ENCODE measurements around the gene GAGE10. TPM values are rescaled to one million over a fixed set of nuclear protein-coding genes. Genes with fewer than 3 reads are reported as not detected.
"Not testable (repeated sequence)": the region's sequence is repeated elsewhere in the genome, so short reads cannot be mapped to it uniquely, and the experiment has no call there.

The GAGE10 gene
- polyA plus RNA-seq, 3 donors = not detected

GRCh38 chrX:49322266-49322665, 18.8 kb downstream of the GAGE10 start:
- not testable (repeated sequence) for DNase-seq

- not testable (repeated sequence) for DNase-seq
Observed at GRCh38 chrX:49323735-49324134, 20.3 kb downstream of the GAGE10 start.

GRCh38 chrX:49330421-49330820, 27.0 kb downstream of the GAGE10 start:
- DNase-seq = not testable (repeated sequence)

GRCh38 chrX:49331282-49331681, 27.8 kb downstream of the GAGE10 start, which contains the start of gene GAGE13:
Gene GAGE13, plus strand, starts transcription at chrX:49331582. Its CDS starts 1,156 bp downstream, at chrX:49332738.
- DNase-seq = not testable (repeated sequence)

GRCh38 chrX:49331841-49332240, 28.4 kb downstream of the GAGE10 start:
- DNase-seq = not testable (repeated sequence)

- DNase-seq = not testable (repeated sequence)
Observed at GRCh38 chrX:49341449-49341848, 38.0 kb downstream of the GAGE10 start.

- not testable (repeated sequence) for DNase-seq
Observed at GRCh38 chrX:49344496-49345175, 41.2 kb downstream of the GAGE10 start.

GRCh38 chrX:49345402-49345801, 42.0 kb downstream of the GAGE10 start:
- DNase-seq = not testable (repeated sequence)

GRCh38 chrX:49346150-49346549, 42.7 kb downstream of the GAGE10 start:
- DNase-seq = not testable (repeated sequence)

Other genes with a start within 250 kb of the GAGE10 start
- gene CCDC120, start 244.6 kb upstream of the GAGE10 start, polyA plus RNA-seq (ENCODE audit: insufficient read length in 3 of 3) = 10 to 100 TPM; 11.9 to 16.8 (median 14.7) TPM
- 10 to 100 TPM; 37.1 to 44.2 (median 39.6) TPM for gene PRAF2, start 229.6 kb upstream of the GAGE10 start, polyA plus RNA-seq (ENCODE audit: insufficient read length in 3 of 3)
- 10 to 100 TPM; 54.8 to 61.8 (median 60.6) TPM for gene WDR45, start 223.8 kb upstream of the GAGE10 start, polyA plus RNA-seq (ENCODE audit: insufficient read length in 3 of 3)
- 10 to 100 TPM; 24.8 to 26.0 (median 25.9) TPM for gene GPKOW, start 179.9 kb upstream of the GAGE10 start, polyA plus RNA-seq (ENCODE audit: insufficient read length in 3 of 3)
- gene MAGIX, start 140.9 kb upstream of the GAGE10 start, polyA plus RNA-seq (ENCODE audit: insufficient read length in 3 of 3) = 1 to 10 TPM; 4.6 to 8.8 (median 7.7) TPM
- 10 to 100 TPM; 30.9 to 39.6 (median 34.0) TPM for gene PLP2, start 131.7 kb upstream of the GAGE10 start, polyA plus RNA-seq (ENCODE audit: insufficient read length in 3 of 3)
- gene PRICKLE3, start 117.3 kb upstream of the GAGE10 start, polyA plus RNA-seq (ENCODE audit: insufficient read length in 3 of 3) = 1 to 10 TPM; 4.2 to 5.7 (median 4.7) TPM
- 1 to 10 TPM; 2.9 to 3.3 (median 2.9) TPM for gene SYP, start 103.5 kb upstream of the GAGE10 start, polyA plus RNA-seq (ENCODE audit: insufficient read length in 3 of 3)
- under 1 TPM; 0.11 to 0.33 (median 0.22) TPM for gene CACNA1F, start 70.3 kb upstream of the GAGE10 start, polyA plus RNA-seq (ENCODE audit: insufficient read length in 3 of 3)
- gene CCDC22, start 68.2 kb upstream of the GAGE10 start, polyA plus RNA-seq (ENCODE audit: insufficient read length in 3 of 3) = 10 to 100 TPM; 19.8 to 24.3 (median 21.8) TPM
- gene FOXP3, start 38.9 kb upstream of the GAGE10 start, polyA plus RNA-seq (ENCODE audit: insufficient read length in 3 of 3) = 1 to 10 TPM; 1.0 to 1.2 (median 1.0) TPM
- gene PPP1R3F, start 33.9 kb upstream of the GAGE10 start, polyA plus RNA-seq (ENCODE audit: insufficient read length in 3 of 3) = 1 to 10 TPM; 8.6 to 9.7 (median 9.0) TPM
- gene GAGE12J, start 18.4 kb downstream of the GAGE10 start, polyA plus RNA-seq (ENCODE audit: insufficient read length in 3 of 3) = not detected
- gene GAGE13, start 27.9 kb downstream of the GAGE10 start, polyA plus RNA-seq (ENCODE audit: insufficient read length in 3 of 3) = not detected
- not detected for gene GAGE12C, start 228.5 kb downstream of the GAGE10 start, polyA plus RNA-seq (ENCODE audit: insufficient read length in 3 of 3)
- gene GAGE12D, start 238.1 kb downstream of the GAGE10 start, polyA plus RNA-seq (ENCODE audit: insufficient read length in 3 of 3) = not detected
- gene GAGE12E, start 247.6 kb downstream of the GAGE10 start, polyA plus RNA-seq (ENCODE audit: insufficient read length in 3 of 3) = not detected